Stimulated activated naive CD8-positive, alpha-beta T cell treated with anti-CD3 and anti-CD28 coated beads, Interleukin-15, Interleukin-2, amounts not matched to agents 100 U/mL and 50 U/mL, for 24 hours (primary cell): ENCODE results near the gene CGREF1.

ENCODE experiments used
- ATAC-seq: fragments of 150-1000 bp; cut with Tn5 transposase; one replicate; pipeline ENCODE4 v1.10.0; 2021
- DNase-seq: peaks from one replicate; pipeline ENCODE4 v3.0.0; 2021

Gene CGREF1

GRCh38 chr2:27073782-27074181, 45.1 kb downstream of the CGREF1 start:
- ATAC-seq (no peak), DNase-seq (no peak)

- DNase-seq (no peak), ATAC-seq (no peak)
Measured at GRCh38 chr2:27072920-27073319, 46.0 kb downstream of the CGREF1 start.

- ATAC-seq (peak; percentile 38), DNase-seq (peak; percentile 70)
Measured at GRCh38 chr2:27071990-27072830, 46.7 kb downstream of the CGREF1 start.

- ATAC-seq (peak; percentile 96), DNase-seq (peak; percentile 94)
Measured at GRCh38 chr2:27071277-27071989, 47.5 kb downstream of the CGREF1 start, which contains the start of gene OST4. TSS of gene OST4 (minus strand) at chr2:27071654.

- ATAC-seq (peak; percentile 1), DNase-seq (no peak)
Measured at GRCh38 chr2:27070653-27071276, 48.2 kb downstream of the CGREF1 start.

- DNase-seq, result no peak
- ATAC-seq, result no peak
Measured at GRCh38 chr2:27069961-27070618, 48.8 kb downstream of the CGREF1 start.

GRCh38 chr2:27069436-27069835, 49.5 kb downstream of the CGREF1 start:
- no peak for DNase-seq
- no peak for ATAC-seq

GRCh38 chr2:27067385-27067784, 51.5 kb downstream of the CGREF1 start:
- no peak for DNase-seq
- no peak for ATAC-seq

- ATAC-seq (no peak), DNase-seq (no peak)
Measured at GRCh38 chr2:27065128-27065527, 53.8 kb downstream of the CGREF1 start.

- DNase-seq (no peak), ATAC-seq (no peak)
Measured at GRCh38 chr2:27060323-27060722, 58.6 kb downstream of the CGREF1 start.

GRCh38 chr2:27059141-27059820, 59.6 kb downstream of the CGREF1 start:
- DNase-seq (no peak), ATAC-seq (no peak)

- no peak for ATAC-seq
- DNase-seq, result no peak
Measured at GRCh38 chr2:27058210-27058609, 60.7 kb downstream of the CGREF1 start.

- DNase-seq, result no peak
- ATAC-seq, result no peak
Measured at GRCh38 chr2:27057184-27057583, 61.7 kb downstream of the CGREF1 start.

GRCh38 chr2:27054721-27055120, 64.2 kb downstream of the CGREF1 start:
- ATAC-seq (no peak), DNase-seq (no peak)

GRCh38 chr2:27053776-27054175, 65.2 kb downstream of the CGREF1 start:
- ATAC-seq, result no peak
- no peak for DNase-seq

- ATAC-seq, result no peak
Measured at GRCh38 chr2:27053321-27053720, 65.6 kb downstream of the CGREF1 start.

GRCh38 chr2:27051902-27052645, 66.9 kb downstream of the CGREF1 start:
- DNase-seq (no peak), ATAC-seq (no peak)

More at GRCh38 chr2:27053321-27053720, 65.6 kb downstream of the CGREF1 start:
- no peak for DNase-seq

GRCh38 chr2:27050996-27051901, 67.7 kb downstream of the CGREF1 start, which contains the start of gene AGBL5:
TSS of gene AGBL5 (plus strand) at chr2:27051668. CDS start at chr2:27052959, 1,291 bp downstream.
- DNase-seq (peak; percentile 93), ATAC-seq (peak; percentile 78)
